ENCODE results near the gene APBB2.
A peak's percentile ranks its signal among the peaks of the same experiment; 100 is the strongest.
"Not testable (repeated sequence)": the region's sequence is repeated elsewhere in the genome, so short reads cannot be mapped to it uniquely, and the experiment has no call there.

APBB2 gene

DNA sequence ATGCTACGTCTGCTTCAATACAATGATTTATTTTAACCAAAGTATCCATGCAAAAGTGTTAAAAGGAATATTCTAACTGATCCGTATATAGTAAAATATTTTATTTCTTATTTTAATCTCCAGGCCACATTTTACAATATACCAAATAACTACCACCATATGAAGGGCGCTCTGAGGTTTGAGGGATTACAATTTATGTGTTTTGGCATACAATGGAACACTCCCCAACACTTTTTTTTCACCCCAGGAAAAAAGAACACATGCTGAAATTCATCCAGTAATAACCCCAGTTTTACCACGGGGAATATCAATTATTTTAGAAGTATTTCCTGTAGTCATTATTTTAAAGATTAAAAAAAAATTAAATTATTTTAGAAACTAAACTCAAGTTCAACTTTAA, 65.4 kb downstream of the APBB2 start:
- H3K79me2 ChIP-seq (ENCODE audit: insufficient read depth, low read depth), result peaks cover 3% of the 10 kb centered on the region
- TF ChIP-seq, protein P1, sequence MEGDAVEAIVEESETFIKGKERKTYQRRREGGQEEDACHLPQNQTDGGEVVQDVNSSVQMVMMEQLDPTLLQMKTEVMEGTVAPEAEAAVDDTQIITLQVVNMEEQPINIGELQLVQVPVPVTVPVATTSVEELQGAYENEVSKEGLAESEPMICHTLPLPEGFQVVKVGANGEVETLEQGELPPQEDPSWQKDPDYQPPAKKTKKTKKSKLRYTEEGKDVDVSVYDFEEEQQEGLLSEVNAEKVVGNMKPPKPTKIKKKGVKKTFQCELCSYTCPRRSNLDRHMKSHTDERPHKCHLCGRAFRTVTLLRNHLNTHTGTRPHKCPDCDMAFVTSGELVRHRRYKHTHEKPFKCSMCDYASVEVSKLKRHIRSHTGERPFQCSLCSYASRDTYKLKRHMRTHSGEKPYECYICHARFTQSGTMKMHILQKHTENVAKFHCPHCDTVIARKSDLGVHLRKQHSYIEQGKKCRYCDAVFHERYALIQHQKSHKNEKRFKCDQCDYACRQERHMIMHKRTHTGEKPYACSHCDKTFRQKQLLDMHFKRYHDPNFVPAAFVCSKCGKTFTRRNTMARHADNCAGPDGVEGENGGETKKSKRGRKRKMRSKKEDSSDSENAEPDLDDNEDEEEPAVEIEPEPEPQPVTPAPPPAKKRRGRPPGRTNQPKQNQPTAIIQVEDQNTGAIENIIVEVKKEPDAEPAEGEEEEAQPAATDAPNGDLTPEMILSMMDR (conservative IDR thresholded peaks at IDR 0.05; ENCODE audit: low read depth, low read length), result no peak
- H3K36me3 ChIP-seq (ENCODE audit: insufficient read depth), result no peaks in the 10 kb centered on the region
- no peak overlapping the region for H2AFZ ChIP-seq (ENCODE audit: low read depth)
- peaks cover 46% of the 10 kb centered on the region for H3K4me1 ChIP-seq (ENCODE audit: low read depth, poor library complexity, severe bottlenecking)
- no peak overlapping the region for H3K9ac ChIP-seq
- no peak overlapping the region for H3K4me2 ChIP-seq
- no peaks in the 10 kb centered on the region for H3K27me3 ChIP-seq (ENCODE audit: insufficient read depth, low read depth)
- H3K27ac ChIP-seq, result no peak overlapping the region
- H3K4me3 ChIP-seq (IDR thresholded peaks at IDR 0.05; ENCODE audit: insufficient read depth, low read depth, low read length), result no peak overlapping the region
- H4K20me1 ChIP-seq (ENCODE audit: insufficient read depth), result no peaks in the 10 kb centered on the region

DNA sequence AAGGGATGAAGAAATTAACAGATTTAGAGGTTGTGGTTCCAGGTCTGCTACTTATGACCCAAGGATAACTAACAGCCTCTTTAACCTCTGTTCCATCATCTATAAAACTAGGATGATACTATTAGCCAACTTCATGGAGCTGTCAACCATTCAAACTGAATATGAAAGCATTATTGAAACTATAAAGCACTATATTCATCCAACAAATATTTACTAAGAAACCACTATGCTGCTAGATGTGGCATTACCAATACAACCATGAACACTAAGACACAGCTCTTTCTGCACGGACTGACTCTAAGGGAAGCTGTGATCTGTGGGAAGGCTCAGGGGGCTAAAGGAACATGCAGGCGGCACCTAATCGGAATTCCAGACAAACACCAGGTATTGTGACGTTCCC, 66.0 kb downstream of the APBB2 start:
- H3K79me2 ChIP-seq (ENCODE audit: insufficient read depth, low read depth), result peaks cover 6% of the 10 kb centered on the region
- no peak overlapping the region for H3K27ac ChIP-seq
- H3K4me2 ChIP-seq, result no peak overlapping the region
- no peak overlapping the region for H2AFZ ChIP-seq (ENCODE audit: low read depth)
- H3K9ac ChIP-seq, result no peak overlapping the region
- H4K20me1 ChIP-seq (ENCODE audit: insufficient read depth), result no peaks in the 10 kb centered on the region
- no peaks in the 10 kb centered on the region for H3K36me3 ChIP-seq (ENCODE audit: insufficient read depth)
- H3K4me1 ChIP-seq (ENCODE audit: low read depth, poor library complexity, severe bottlenecking), result peaks cover 53% of the 10 kb centered on the region
- H3K4me3 ChIP-seq (IDR thresholded peaks at IDR 0.05; ENCODE audit: insufficient read depth, low read depth, low read length), result no peak overlapping the region
- TF ChIP-seq, protein P1 (conservative IDR thresholded peaks at IDR 0.05; ENCODE audit: low read depth, low read length), result no peak
- no peaks in the 10 kb centered on the region for H3K27me3 ChIP-seq (ENCODE audit: insufficient read depth, low read depth)

DNA sequence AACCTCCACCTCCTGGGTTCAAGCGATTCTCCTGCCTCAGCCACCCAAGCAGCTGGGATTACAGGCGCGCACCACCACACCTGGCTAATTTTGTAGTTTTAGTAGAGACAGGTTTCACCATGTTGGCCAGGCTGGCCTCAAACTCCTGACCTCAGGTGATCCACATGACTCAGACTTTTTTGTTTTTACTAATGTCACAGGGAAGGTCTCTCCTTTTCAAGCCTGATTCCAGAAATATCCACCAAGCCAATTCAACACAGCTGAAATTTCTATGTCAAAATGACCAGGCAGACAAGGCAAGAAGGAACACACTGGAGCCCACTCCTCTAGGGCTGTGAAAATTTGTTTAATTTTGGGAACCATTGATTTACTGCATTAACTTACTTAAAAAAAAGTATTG, 66.8 kb downstream of the APBB2 start:
- H4K20me1 ChIP-seq (ENCODE audit: insufficient read depth); H3K9ac ChIP-seq; H2AFZ ChIP-seq (ENCODE audit: low read depth); H3K79me2 ChIP-seq (ENCODE audit: insufficient read depth, low read depth); H3K4me3 ChIP-seq (IDR thresholded peaks at IDR 0.05; ENCODE audit: insufficient read depth, low read depth, low read length); H3K27me3 ChIP-seq (ENCODE audit: insufficient read depth, low read depth); H3K4me2 ChIP-seq; H3K36me3 ChIP-seq (ENCODE audit: insufficient read depth): not testable (repeated sequence)
- Histone ChIP-seq H3K4me1 (ENCODE audit: low read depth, poor library complexity, severe bottlenecking) (peaks cover 60% of the 10 kb centered on the region), H3K27ac (peak overlapping the region; percentile 22; the same call in 1 of the 2 replicates)

DNA sequence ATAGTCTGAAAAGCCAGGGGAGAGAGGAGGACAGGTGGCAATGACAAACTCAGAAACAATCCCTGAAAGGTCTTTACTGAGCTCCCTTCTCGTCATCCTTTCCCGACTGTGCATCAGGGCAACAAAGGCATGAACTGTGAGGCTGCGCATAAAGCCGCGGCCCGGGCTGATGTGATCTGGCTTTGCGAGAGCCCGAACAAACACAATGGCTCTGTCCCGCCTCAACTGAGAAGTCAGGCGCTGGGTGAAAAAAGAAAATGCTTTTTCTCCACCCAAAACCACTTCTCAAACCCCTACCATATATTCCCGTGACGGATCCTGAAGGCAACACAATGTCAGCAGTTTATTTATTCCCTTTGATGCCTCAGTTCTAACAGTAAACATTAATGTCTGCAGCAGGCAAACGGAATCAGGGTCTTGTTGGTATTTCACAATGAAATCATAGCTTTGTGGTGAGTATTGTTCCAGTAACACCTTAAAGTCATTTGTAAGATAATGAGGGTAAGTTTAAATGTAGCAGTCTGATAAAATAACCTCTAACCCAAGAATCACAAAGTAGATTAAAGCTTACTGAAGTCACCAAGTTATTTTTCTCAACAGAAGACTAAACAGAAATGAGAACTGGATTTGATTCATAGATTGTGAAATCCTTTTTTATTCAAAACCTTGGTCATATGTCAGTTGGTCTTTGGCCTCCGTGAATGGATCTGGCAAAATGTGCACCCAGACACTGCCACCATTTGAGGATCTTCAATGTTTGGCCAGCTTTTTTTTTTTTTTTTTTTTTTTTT, 67.4 kb downstream of the APBB2 start:
- H3K27me3 ChIP-seq (ENCODE audit: insufficient read depth, low read depth), result no peaks in the 10 kb centered on the region
- TF ChIP-seq, protein P1 (conservative IDR thresholded peaks at IDR 0.05; ENCODE audit: low read depth, low read length), result no peak
- H3K27ac ChIP-seq, result peak overlapping the region; percentile 89
- H4K20me1 ChIP-seq (ENCODE audit: insufficient read depth), result no peaks in the 10 kb centered on the region
- H3K4me3 ChIP-seq (IDR thresholded peaks at IDR 0.05; ENCODE audit: insufficient read depth, low read depth, low read length), result no peak overlapping the region
- H2AFZ ChIP-seq (ENCODE audit: low read depth), result no peak overlapping the region
- peaks cover 6% of the 10 kb centered on the region for H3K79me2 ChIP-seq (ENCODE audit: insufficient read depth, low read depth)
- no peaks in the 10 kb centered on the region for H3K36me3 ChIP-seq (ENCODE audit: insufficient read depth)
- peak overlapping the region; percentile 62; the same call in 1 of the 2 replicates for H3K4me2 ChIP-seq
- H3K9ac ChIP-seq, result no peak overlapping the region
- H3K4me1 ChIP-seq (ENCODE audit: low read depth, poor library complexity, severe bottlenecking), result peaks cover 65% of the 10 kb centered on the region

DNA sequence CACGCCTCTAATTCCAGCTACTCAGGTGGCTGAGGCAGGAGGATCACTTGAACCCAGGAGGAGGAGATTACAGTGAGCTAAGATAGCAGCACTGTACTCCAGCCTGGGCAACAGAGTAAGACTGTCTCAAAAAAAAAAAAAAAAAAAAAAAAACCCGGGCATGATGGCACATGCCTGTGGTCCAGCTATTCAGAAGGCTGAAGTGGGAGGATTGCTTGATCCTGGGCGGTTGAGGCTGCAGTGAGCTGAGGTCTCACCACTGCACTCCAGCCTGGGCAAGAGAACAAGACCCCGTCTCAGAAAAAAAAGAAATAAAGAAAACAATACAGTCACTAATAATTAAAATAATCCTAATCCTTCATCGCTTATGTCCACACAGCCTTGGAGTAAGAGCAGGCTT, 68.1 kb downstream of the APBB2 start:
- Histone ChIP-seq H3K9ac (no peak overlapping the region; the same call in 1 of the 2 replicates), H3K4me3 (IDR thresholded peaks at IDR 0.05; ENCODE audit: insufficient read depth, low read depth, low read length) (no peak overlapping the region), H3K27me3 (ENCODE audit: insufficient read depth, low read depth) (no peaks in the 10 kb centered on the region), H3K27ac (peak overlapping the region; percentile 89), H2AFZ (ENCODE audit: low read depth) (no peak overlapping the region), H3K4me2 (peak overlapping the region; percentile 62; the same call in 1 of the 2 replicates), H4K20me1 (ENCODE audit: insufficient read depth) (no peaks in the 10 kb centered on the region), H3K36me3 (ENCODE audit: insufficient read depth) (no peaks in the 10 kb centered on the region), H3K4me1 (ENCODE audit: low read depth, poor library complexity, severe bottlenecking) (peaks cover 69% of the 10 kb centered on the region), H3K79me2 (ENCODE audit: insufficient read depth, low read depth) (peaks cover 6% of the 10 kb centered on the region)
- TF ChIP-seq, protein P1 (conservative IDR thresholded peaks at IDR 0.05; ENCODE audit: low read depth, low read length), result no peak

All from KMS-11 (cell line).